ENCODE measurements around the gene OR52L1.

- TF ChIP-seq CTCF (optimal IDR thresholded peaks at IDR 0.05 in 1 of 3, IDR thresholded peaks at IDR 0.05 in 1 of 3, conservative IDR thresholded peaks at IDR 0.05 in 1 of 3; ENCODE audit: extremely low read depth in 1 of 3, insufficient read depth in 2 of 3, low read length in 3 of 3) = no peak
- TF ChIP-seq EZH2 (IDR thresholded peaks at IDR 0.05; ENCODE audit: low read length) = no peak
Observed at GRCh38 chr11:6027501-6027900, 40.7 kb upstream of the OR52L1 start.
